Measurements from ENCODE around the gene NIT1. TPM values are rescaled to one million over a fixed set of nuclear protein-coding genes. Genes with fewer than 3 reads are reported as not detected.
A peak's percentile ranks its signal among the peaks of the same experiment; 100 is the strongest.

The NIT1 gene
- total RNA-seq, 4 donors from 2014 or later, result 28.3 to 58.2 (median 39.6) TPM

- TF ChIP-seq POLR2AphosphoS5 (IDR thresholded peaks at IDR 0.05) (no peak), EP300 (IDR thresholded peaks at IDR 0.05) (no peak), CTCF (IDR thresholded peaks at IDR 0.05) (no peak), POLR2A (IDR thresholded peaks at IDR 0.05) (no peak)
Observed at GRCh38 chr1:161096015-161096414, 21.9 kb upstream of the NIT1 start.

GRCh38 chr1:161096530-161096929, 21.4 kb upstream of the NIT1 start:
- H3K4me1 ChIP-seq, result peaks cover 40% of the 10 kb centered on the region
- H3K4me3 ChIP-seq, result no peak overlapping the region
- peak overlapping the region; percentile 23 for H3K27ac ChIP-seq
- DNase-seq (ENCODE audit: low spot score in 2 of 2), result no peak
- H3K27me3 ChIP-seq, result no peaks in the 10 kb centered on the region
- 7% methylated on average over 1 of the region's 1 CpG for WGBS
- peaks cover 12% of the 10 kb centered on the region for H3K36me3 ChIP-seq
- no peak for TF ChIP-seq POLR2A (IDR thresholded peaks at IDR 0.05)
- TF ChIP-seq POLR2AphosphoS5 (IDR thresholded peaks at IDR 0.05), result peak in 1 of 3 donors; percentile 25
- TF ChIP-seq EP300 (IDR thresholded peaks at IDR 0.05), result no peak
- TF ChIP-seq CTCF (IDR thresholded peaks at IDR 0.05), result no peak
- H3K9me3 ChIP-seq, result no peaks in the 10 kb centered on the region

More at GRCh38 chr1:161096015-161096414, 21.9 kb upstream of the NIT1 start:
- no peaks in the 10 kb centered on the region for H3K27me3 ChIP-seq
- WGBS, result 88% methylated on average over 2 of the region's 2 CpGs
- no peak overlapping the region for H3K4me3 ChIP-seq
- peak overlapping the region; percentile 23 for H3K27ac ChIP-seq
- H3K4me1 ChIP-seq, result peaks cover 46% of the 10 kb centered on the region
- no peaks in the 10 kb centered on the region for H3K9me3 ChIP-seq
- no peak for DNase-seq (ENCODE audit: low spot score in 2 of 2)
- H3K36me3 ChIP-seq, result peaks cover 7% of the 10 kb centered on the region

- no peaks in the 10 kb centered on the region for H3K27me3 ChIP-seq
- no peaks in the 10 kb centered on the region for H3K9me3 ChIP-seq
- H3K27ac ChIP-seq, result peak within 1 kb of the TSS; percentile 39
- WGBS, result 16% methylated on average over 37 of the region's 71 CpGs
- H3K4me3 ChIP-seq, result peak within 1 kb of the TSS; percentile 72
- no peak for TF ChIP-seq POLR2A (IDR thresholded peaks at IDR 0.05)
- TF ChIP-seq EP300 (IDR thresholded peaks at IDR 0.05), result no peak
- peak in 1 of 2 donors; percentile 11 for TF ChIP-seq CTCF (IDR thresholded peaks at IDR 0.05)
- no peak for TF ChIP-seq POLR2AphosphoS5 (IDR thresholded peaks at IDR 0.05)
- no peak for DNase-seq (ENCODE audit: low spot score in 2 of 2)
- peaks cover 19% of the 10 kb centered on the region for H3K36me3 ChIP-seq
- peaks cover 33% of the 10 kb centered on the region for H3K4me1 ChIP-seq
Observed at GRCh38 chr1:161098210-161099068, 19.5 kb upstream of the NIT1 start, which contains the start of gene KLHDC9. KLHDC9 (plus strand) TSS chr1:161098361; CDS start chr1:161098536, 175 bp downstream.

- Histone ChIP-seq H3K9me3 (no peaks in the 10 kb centered on the region), H3K27me3 (no peaks in the 10 kb centered on the region), H3K36me3 (peaks cover 19% of the 10 kb centered on the region), H3K27ac (no peak overlapping the region), H3K4me1 (peaks cover 33% of the 10 kb centered on the region), H3K4me3 (peak overlapping the region; percentile 72)
- TF ChIP-seq POLR2A (IDR thresholded peaks at IDR 0.05) (no peak), CTCF (IDR thresholded peaks at IDR 0.05) (no peak), POLR2AphosphoS5 (IDR thresholded peaks at IDR 0.05) (no peak), EP300 (IDR thresholded peaks at IDR 0.05) (no peak)
- DNase-seq (ENCODE audit: low spot score in 2 of 2), result no peak
- WGBS, result 85% methylated on average over 9 of the region's 9 CpGs
Observed at GRCh38 chr1:161099090-161099802, 18.7 kb upstream of the NIT1 start.

- no peak overlapping the region for H3K27ac ChIP-seq
- 64% methylated on average over 2 of the region's 2 CpGs for WGBS
- TF ChIP-seq POLR2A (IDR thresholded peaks at IDR 0.05), result no peak
- TF ChIP-seq CTCF (IDR thresholded peaks at IDR 0.05), result no peak
- no peak for TF ChIP-seq POLR2AphosphoS5 (IDR thresholded peaks at IDR 0.05)
- peaks cover 33% of the 10 kb centered on the region for H3K4me1 ChIP-seq
- no peak overlapping the region for H3K4me3 ChIP-seq
- H3K27me3 ChIP-seq, result no peaks in the 10 kb centered on the region
- peaks cover 19% of the 10 kb centered on the region for H3K36me3 ChIP-seq
- no peak for DNase-seq (ENCODE audit: low spot score in 2 of 2)
- H3K9me3 ChIP-seq, result no peaks in the 10 kb centered on the region
Observed at GRCh38 chr1:161100556-161100955, 17.3 kb upstream of the NIT1 start.

All from suprapubic skin (tissue), 4 donors.